Liver (tissue), 3 donors: Measurements from ENCODE around the gene IFT122.
"Not testable (repeated sequence)": the region's sequence is repeated elsewhere in the genome, so short reads cannot be mapped to it uniquely, and the experiment has no call there.

Source experiments
- GABPA ChIP-seq, 2 donors: IDR thresholded peaks in 1 of 2; conservative IDR thresholded peaks in 1 of 2; 2 replicates each; pipeline ENCODE4 v1.6.1; 2016; ENCODE audit warnings: antibody characterized with exemption in 2 of 2, mild to moderate bottlenecking in 1 of 2, moderate library complexity in 1 of 2
- JUND ChIP-seq, 2 donors: IDR thresholded peaks; 2 replicates each; pipeline ENCODE4 v1.6.1; 2016; ENCODE audit warnings: antibody characterized with exemption in 2 of 2
- RAD21 ChIP-seq, 2 donors: IDR thresholded peaks; 2 replicates each; pipeline ENCODE4 v1.6.1; 2016; ENCODE audit warnings: antibody characterized with exemption in 2 of 2, mild to moderate bottlenecking in 2 of 2
- TAF1 ChIP-seq: conservative IDR thresholded peaks from 2 replicates; pipeline ENCODE4 v1.6.1; 2016; ENCODE audit warnings: antibody characterized with exemption, mild to moderate bottlenecking
- TF ChIP-seq, protein P1 (sequence below): IDR thresholded peaks from 2 replicates; pipeline ENCODE4 v1.6.1; 2016; ENCODE audit warnings: antibody characterized with exemption
- TF ChIP-seq, protein P2 (sequence below): fragments of 150-350 bp; IDR thresholded peaks from 2 replicates; pipeline ENCODE4 v1.5.1; 2017; ENCODE audit warnings: improper control_type of control experiment, low read depth, low read length; ENCODE audit not compliant: missing input control
- TF ChIP-seq, protein P3 (sequence below): IDR thresholded peaks from 2 replicates; pipeline ENCODE4 v1.6.1; 2016; ENCODE audit warnings: antibody characterized with exemption, mild to moderate bottlenecking
- TF ChIP-seq, protein P4 (sequence below): IDR thresholded peaks from 2 replicates; pipeline ENCODE4 v1.6.1; 2016; ENCODE audit warnings: antibody characterized with exemption
- donor health status: healthy.
- donor health status: healthy.

DNA sequence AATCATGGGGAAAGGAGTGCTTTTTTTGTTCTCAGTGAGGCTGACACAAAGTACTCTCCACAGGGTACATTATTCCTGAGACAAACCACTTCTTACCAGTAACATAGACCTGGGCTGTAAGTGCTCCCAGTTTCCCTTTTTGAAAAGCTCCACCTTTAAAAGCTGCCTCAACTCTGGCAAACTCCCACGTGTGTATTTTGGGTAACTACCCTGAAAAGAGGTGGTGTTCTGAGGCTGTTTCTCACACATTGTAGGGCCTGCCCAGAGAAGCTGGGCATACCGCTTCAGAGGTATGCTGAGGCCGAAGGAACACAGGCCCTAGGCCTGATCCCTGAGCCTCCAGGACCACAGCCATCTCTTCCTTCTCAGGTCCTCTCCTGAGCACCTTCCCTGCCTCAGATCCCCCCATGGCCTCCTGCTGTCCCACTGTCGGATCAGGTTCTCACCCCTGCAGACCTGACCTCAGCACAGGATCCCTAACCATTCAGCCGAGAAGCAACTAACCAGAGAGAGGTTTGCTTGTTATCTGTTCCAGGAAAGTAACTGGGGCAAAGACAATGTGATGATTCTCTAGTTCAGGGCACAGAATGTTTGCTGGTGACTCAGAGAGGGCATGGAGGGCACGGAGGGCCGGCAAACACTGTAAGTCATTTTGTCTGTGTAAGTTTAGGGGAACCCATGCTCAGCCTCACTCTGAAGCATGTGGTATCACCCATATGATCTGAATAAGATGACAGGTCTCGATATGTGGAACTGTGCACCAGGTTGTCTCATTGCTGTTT lies 47.7 kb upstream of the IFT122 start:
- TF ChIP-seq, protein P1, sequence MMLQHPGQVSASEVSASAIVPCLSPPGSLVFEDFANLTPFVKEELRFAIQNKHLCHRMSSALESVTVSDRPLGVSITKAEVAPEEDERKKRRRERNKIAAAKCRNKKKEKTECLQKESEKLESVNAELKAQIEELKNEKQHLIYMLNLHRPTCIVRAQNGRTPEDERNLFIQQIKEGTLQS, result not testable (repeated sequence)
- TF ChIP-seq, protein P2, sequence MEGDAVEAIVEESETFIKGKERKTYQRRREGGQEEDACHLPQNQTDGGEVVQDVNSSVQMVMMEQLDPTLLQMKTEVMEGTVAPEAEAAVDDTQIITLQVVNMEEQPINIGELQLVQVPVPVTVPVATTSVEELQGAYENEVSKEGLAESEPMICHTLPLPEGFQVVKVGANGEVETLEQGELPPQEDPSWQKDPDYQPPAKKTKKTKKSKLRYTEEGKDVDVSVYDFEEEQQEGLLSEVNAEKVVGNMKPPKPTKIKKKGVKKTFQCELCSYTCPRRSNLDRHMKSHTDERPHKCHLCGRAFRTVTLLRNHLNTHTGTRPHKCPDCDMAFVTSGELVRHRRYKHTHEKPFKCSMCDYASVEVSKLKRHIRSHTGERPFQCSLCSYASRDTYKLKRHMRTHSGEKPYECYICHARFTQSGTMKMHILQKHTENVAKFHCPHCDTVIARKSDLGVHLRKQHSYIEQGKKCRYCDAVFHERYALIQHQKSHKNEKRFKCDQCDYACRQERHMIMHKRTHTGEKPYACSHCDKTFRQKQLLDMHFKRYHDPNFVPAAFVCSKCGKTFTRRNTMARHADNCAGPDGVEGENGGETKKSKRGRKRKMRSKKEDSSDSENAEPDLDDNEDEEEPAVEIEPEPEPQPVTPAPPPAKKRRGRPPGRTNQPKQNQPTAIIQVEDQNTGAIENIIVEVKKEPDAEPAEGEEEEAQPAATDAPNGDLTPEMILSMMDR, result not testable (repeated sequence)
- not testable (repeated sequence) for TF ChIP-seq GABPA (IDR thresholded peaks at IDR 0.05 in 1 of 2, conservative IDR thresholded peaks at IDR 0.05 in 1 of 2); RAD21 (IDR thresholded peaks at IDR 0.05); TAF1; JUND (IDR thresholded peaks at IDR 0.05)
- TF ChIP-seq, protein P3, sequence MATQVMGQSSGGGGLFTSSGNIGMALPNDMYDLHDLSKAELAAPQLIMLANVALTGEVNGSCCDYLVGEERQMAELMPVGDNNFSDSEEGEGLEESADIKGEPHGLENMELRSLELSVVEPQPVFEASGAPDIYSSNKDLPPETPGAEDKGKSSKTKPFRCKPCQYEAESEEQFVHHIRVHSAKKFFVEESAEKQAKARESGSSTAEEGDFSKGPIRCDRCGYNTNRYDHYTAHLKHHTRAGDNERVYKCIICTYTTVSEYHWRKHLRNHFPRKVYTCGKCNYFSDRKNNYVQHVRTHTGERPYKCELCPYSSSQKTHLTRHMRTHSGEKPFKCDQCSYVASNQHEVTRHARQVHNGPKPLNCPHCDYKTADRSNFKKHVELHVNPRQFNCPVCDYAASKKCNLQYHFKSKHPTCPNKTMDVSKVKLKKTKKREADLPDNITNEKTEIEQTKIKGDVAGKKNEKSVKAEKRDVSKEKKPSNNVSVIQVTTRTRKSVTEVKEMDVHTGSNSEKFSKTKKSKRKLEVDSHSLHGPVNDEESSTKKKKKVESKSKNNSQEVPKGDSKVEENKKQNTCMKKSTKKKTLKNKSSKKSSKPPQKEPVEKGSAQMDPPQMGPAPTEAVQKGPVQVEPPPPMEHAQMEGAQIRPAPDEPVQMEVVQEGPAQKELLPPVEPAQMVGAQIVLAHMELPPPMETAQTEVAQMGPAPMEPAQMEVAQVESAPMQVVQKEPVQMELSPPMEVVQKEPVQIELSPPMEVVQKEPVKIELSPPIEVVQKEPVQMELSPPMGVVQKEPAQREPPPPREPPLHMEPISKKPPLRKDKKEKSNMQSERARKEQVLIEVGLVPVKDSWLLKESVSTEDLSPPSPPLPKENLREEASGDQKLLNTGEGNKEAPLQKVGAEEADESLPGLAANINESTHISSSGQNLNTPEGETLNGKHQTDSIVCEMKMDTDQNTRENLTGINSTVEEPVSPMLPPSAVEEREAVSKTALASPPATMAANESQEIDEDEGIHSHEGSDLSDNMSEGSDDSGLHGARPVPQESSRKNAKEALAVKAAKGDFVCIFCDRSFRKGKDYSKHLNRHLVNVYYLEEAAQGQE, result not testable (repeated sequence)
- TF ChIP-seq, protein P4, sequence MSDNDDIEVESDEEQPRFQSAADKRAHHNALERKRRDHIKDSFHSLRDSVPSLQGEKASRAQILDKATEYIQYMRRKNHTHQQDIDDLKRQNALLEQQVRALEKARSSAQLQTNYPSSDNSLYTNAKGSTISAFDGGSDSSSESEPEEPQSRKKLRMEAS, result not testable (repeated sequence)
